SU-DHL-6 (cell line): ENCODE results near the gene REXO1.

Source experiments
- H2AFZ ChIP-seq: fragments of 200-600 bp; sonication (generic); 2 replicates; pipeline ENCODE4 v1.6.1; 2014; ENCODE audit warnings: low read depth, mild to moderate bottlenecking, moderate library complexity, mixed read lengths, antibody characterized with exemption, low read length; ENCODE audit not compliant: severe bottlenecking
- H3F3A ChIP-seq: fragments of 200-600 bp; shearing (Covaris generic); 2 replicates; pipeline ENCODE4 v1.6.0; 2016; ENCODE audit warnings: antibody characterized with exemption, mild to moderate bottlenecking; ENCODE audit not compliant: insufficient read depth
- H3K27ac ChIP-seq: fragments of 200-600 bp; sonication (generic); 2 replicates; pipeline ENCODE4 v1.5.1; 2016; ENCODE audit warnings: low read depth, mild to moderate bottlenecking, low read length, moderate library complexity, mixed read lengths
- H3K27me3 ChIP-seq: fragments of 200-600 bp; sonication (generic), shearing (Covaris generic); 2 replicates; pipeline ENCODE4 v1.6.0; 2014; ENCODE audit warnings: mild to moderate bottlenecking, low read length
- H3K36me3 ChIP-seq: fragments of 200-600 bp; sonication (generic); 2 replicates; pipeline ENCODE4 v1.6.1; 2014; ENCODE audit warnings: mild to moderate bottlenecking, low read length, mixed read lengths
- H3K4me2 ChIP-seq: fragments of 300-600, 200-600 bp; shearing (Covaris generic), sonication (generic); 2 replicates; pipeline ENCODE4 v1.6.0; 2014; ENCODE audit warnings: low read length, low read depth, mild to moderate bottlenecking; ENCODE audit not compliant: poor library complexity, severe bottlenecking
- H3K4me3 ChIP-seq: fragments of 200-600 bp; sonication (generic); 2 replicates; pipeline ENCODE4 v1.5.1; 2014; ENCODE audit warnings: antibody characterized with exemption, low read length, mild to moderate bottlenecking, mixed read lengths; ENCODE audit not compliant: insufficient read depth, poor library complexity, severe bottlenecking
- H3K79me2 ChIP-seq: fragments of 200-600 bp; sonication (generic); 2 replicates; pipeline ENCODE4 v1.6.1; 2014; ENCODE audit warnings: mild to moderate bottlenecking, low read length, moderate library complexity; ENCODE audit not compliant: insufficient read depth
- H3K9ac ChIP-seq: fragments of 200-600 bp; sonication (generic); 2 replicates; pipeline ENCODE4 v1.7.0; 2014; ENCODE audit warnings: mild to moderate bottlenecking, low read length
- H3K9me2 ChIP-seq: fragments of 200-600 bp; sonication (generic); replicated peaks from 2 replicates; pipeline ENCODE4 v1.6.1; 2014; ENCODE audit warnings: low read length; ENCODE audit not compliant: insufficient read depth
- H3K9me3 ChIP-seq: fragments of 200-600 bp; sonication (generic); 2 replicates; pipeline ENCODE4 v1.6.1; 2014; ENCODE audit warnings: low read length, mixed read lengths; ENCODE audit not compliant: insufficient read depth
- H4K20me1 ChIP-seq: fragments of 200-600 bp; sonication (generic); 2 replicates; pipeline ENCODE4 v1.6.1; 2014; ENCODE audit warnings: low read depth, mild to moderate bottlenecking, antibody characterized with exemption, low read length, moderate library complexity, mixed read lengths
- CTCF ChIP-seq: fragments of 200-600 bp; sonication (generic); IDR thresholded peaks from one replicate; pipeline ENCODE4 v1.5.1; 2017; ENCODE audit warnings: antibody characterized with exemption, mild to moderate bottlenecking, low read length, moderate library complexity; ENCODE audit not compliant: insufficient read depth, poor library complexity, severe bottlenecking
- EZH2phosphoT487 ChIP-seq: fragments of 200-600 bp; sonication (generic), shearing (Covaris generic); conservative IDR thresholded peaks from 2 replicates; pipeline ENCODE4 v1.6.1; 2018; ENCODE audit warnings: mild to moderate bottlenecking, antibody characterized with exemption, low read length, moderate library complexity, mixed read lengths

The REXO1 gene

GRCh38 chr19:1849132-1849474 is 820 bp upstream of the REXO1 start:
- peak overlapping the region; percentile 93 for H3K27ac ChIP-seq
- H3K9me2 ChIP-seq: no peaks in the 10 kb centered on the region
- H3K4me3 ChIP-seq: peak overlapping the region; percentile 44
- H4K20me1 ChIP-seq: peaks cover 11% of the 10 kb centered on the region; the same call in 1 of the 2 replicates
- no peaks in the 10 kb centered on the region for H3K27me3 ChIP-seq
- H3K4me2 ChIP-seq: peak overlapping the region; percentile 77
- no peak overlapping the region for H2AFZ ChIP-seq
- H3K9ac ChIP-seq: 0 out of 2 replicates have a peak overlapping the region, but pooled peaks have one; percentile 98
- TF ChIP-seq CTCF (no peak), EZH2phosphoT487 (no peak)
- peaks cover 52% of the 10 kb centered on the region for H3K79me2 ChIP-seq
- peaks cover 13% of the 10 kb centered on the region for H3F3A ChIP-seq
- H3K36me3 ChIP-seq: no peaks in the 10 kb centered on the region
- H3K9me3 ChIP-seq: no peaks in the 10 kb centered on the region

GRCh38 chr19:1847684-1848398 is 442 bp downstream of the REXO1 start:
- H3K4me2 ChIP-seq: peak overlapping the region; percentile 77
- peaks cover 8% of the 10 kb centered on the region; the same call in 1 of the 2 replicates for H4K20me1 ChIP-seq
- peak overlapping the region; percentile 98 for H3K9ac ChIP-seq
- H2AFZ ChIP-seq: no peak overlapping the region
- TF ChIP-seq CTCF (no peak), EZH2phosphoT487 (no peak)
- H3K9me2 ChIP-seq: no peaks in the 10 kb centered on the region
- no peaks in the 10 kb centered on the region for H3K27me3 ChIP-seq
- peak overlapping the region; percentile 92 for H3K4me3 ChIP-seq
- H3F3A ChIP-seq: peaks cover 13% of the 10 kb centered on the region
- no peaks in the 10 kb centered on the region for H3K36me3 ChIP-seq
- H3K79me2 ChIP-seq: peaks cover 60% of the 10 kb centered on the region
- H3K27ac ChIP-seq: peak overlapping the region; percentile 93
- no peaks in the 10 kb centered on the region for H3K9me3 ChIP-seq

DNA sequence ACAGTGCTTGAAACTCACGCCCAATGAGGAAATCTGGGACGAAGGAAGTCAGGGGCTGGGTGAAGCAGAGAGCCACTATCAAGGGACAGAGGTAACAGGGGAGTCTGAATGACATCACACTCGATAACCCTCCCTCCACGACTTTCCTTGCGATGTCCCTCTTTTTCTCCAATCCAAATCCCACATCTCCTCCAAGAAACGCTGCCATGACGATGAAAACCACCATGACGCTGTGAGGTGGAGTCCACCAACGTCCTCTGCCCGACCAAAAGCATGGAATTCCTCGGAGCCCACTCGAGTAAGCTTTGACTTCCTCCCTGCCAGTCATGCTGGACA is 967 bp downstream of the REXO1 start:
- no peaks in the 10 kb centered on the region for H3K9me2 ChIP-seq
- peaks cover 13% of the 10 kb centered on the region for H3F3A ChIP-seq
- peaks cover 7% of the 10 kb centered on the region; the same call in 1 of the 2 replicates for H4K20me1 ChIP-seq
- no peaks in the 10 kb centered on the region for H3K36me3 ChIP-seq
- H3K9me3 ChIP-seq: no peaks in the 10 kb centered on the region
- H3K79me2 ChIP-seq: peaks cover 60% of the 10 kb centered on the region
- H2AFZ ChIP-seq: no peak overlapping the region
- peak overlapping the region; percentile 77 for H3K4me2 ChIP-seq
- peak overlapping the region; percentile 92 for H3K4me3 ChIP-seq
- H3K27me3 ChIP-seq: no peaks in the 10 kb centered on the region
- H3K9ac ChIP-seq: peak overlapping the region; percentile 98
- H3K27ac ChIP-seq: no peak overlapping the region
- TF ChIP-seq EZH2phosphoT487: no peak

DNA sequence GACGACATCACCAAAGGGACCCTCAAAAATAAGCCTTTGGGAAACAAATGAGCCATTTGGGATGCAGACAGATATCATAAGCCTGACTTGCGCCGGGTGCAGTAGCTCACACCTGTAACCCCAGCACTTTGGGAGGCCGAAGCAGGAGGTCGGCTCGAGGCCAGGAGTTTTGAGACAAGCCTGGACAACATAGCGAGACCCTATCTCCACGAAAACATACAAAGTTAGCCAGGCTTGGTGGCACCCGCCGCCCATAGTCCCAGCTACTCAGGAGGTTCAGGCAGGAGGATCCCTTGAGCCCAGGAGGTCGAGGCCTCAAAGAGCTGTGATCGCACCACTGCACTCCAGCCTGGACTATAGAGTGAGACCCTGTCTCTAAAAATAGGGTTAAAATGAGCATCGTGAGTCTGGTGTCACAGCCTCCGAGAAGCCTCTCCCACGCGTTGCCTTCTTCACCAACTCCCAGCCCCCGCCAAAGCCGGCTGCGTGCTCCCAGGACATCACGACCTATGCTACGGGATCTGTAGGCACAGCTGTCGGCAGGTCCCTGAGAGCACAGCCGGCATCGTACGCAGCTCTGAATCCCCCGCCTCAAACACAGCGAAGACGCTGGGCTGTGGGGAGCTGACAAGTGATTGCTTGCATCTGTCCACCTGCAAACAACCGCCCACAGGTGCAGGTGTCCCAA is 1.6 kb downstream of the REXO1 start:
- no peaks in the 10 kb centered on the region for H3K9me3 ChIP-seq
- no peak for TF ChIP-seq EZH2phosphoT487
- no peak for TF ChIP-seq CTCF
- H4K20me1 ChIP-seq: peaks cover 7% of the 10 kb centered on the region; the same call in 1 of the 2 replicates
- H3K4me3 ChIP-seq: peak overlapping the region; percentile 92
- no peaks in the 10 kb centered on the region for H3K36me3 ChIP-seq
- H3K27me3 ChIP-seq: no peaks in the 10 kb centered on the region
- peak overlapping the region; percentile 77 for H3K4me2 ChIP-seq
- no peak overlapping the region for H2AFZ ChIP-seq
- peak overlapping the region; percentile 98 for H3K9ac ChIP-seq
- H3F3A ChIP-seq: peaks cover 13% of the 10 kb centered on the region
- peaks cover 65% of the 10 kb centered on the region for H3K79me2 ChIP-seq
- H3K27ac ChIP-seq: no peak overlapping the region
- H3K9me2 ChIP-seq: no peaks in the 10 kb centered on the region
